HG03571 (cell line): Measurements from ENCODE around the gene ARID5A.

ENCODE experiments used
- ATAC-seq: cut with Tn5 transposase; IDR thresholded peaks from one replicate; pipeline ENCODE4 v1.9.1; 2021; ENCODE audit not compliant: unreplicated experiment

ARID5A gene

DNA sequence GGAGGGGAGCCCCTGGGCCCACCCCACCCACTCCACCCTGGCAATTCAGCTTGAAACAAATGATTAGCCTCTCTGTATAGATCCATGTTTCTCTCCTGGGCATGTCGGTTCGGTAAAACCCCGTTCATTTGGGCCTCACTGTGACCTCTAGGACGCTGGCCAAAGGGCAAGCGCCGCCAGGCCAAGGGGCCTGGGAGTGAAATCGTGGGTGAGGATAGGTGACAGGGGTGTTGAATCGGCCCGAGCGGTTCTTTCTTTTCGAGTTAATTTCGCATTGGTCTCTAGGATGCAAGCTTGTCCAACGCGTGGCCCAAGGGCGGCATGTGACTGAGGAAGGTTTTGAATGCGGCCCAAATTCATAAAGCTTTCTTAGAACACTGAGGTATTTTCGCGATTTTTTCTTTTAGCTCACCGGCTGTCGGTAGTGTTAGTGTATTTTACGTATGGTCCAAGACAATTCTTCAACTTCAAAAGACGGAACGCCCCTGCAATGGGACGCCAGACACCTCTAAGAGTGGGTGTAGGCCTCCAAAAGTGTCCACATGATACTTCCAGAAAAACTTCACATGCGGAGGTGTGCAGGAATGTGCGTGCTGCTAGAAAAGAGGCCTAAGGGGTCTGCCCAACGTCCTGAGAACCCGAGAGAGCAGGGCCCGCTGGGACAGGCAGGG is 9.8 kb upstream of the ARID5A start:
- ATAC-seq, result no peak

DNA sequence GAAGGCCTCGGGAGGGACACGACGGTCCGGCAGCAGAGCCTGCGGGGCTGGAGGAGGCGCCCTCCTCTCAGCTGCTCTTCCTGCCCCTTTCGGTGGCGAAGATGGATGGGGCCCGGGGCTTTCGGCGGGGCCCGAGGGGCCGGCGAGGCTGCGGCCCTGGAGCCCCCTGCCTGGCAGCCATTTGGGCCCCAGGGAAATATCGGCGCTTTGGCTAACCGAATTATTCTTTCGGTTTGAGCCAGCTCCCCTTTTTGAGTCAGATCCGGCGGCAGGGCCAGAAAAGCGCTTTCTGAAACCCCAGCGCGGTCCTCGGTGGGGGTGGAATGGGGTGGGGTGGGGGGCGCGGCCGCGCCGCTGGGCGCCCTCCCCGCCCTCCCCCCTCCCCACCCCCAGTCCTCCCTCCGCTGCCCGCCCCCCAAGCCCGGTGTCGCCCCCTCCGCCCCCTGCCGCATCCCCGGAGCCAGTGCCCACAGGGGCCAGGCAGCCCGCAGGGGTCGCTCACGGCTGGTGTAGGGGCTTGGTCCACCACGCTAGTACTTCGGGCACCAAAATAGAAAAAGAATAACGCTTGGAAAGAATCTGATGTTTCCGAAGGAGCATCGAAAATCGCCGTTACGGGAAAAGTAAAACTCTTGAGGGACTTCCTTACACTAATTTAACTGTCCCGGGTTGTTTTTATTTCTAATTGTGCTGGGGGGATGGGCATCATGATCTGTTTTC is 9.1 kb upstream of the ARID5A start:
- ATAC-seq, result peak; percentile 32

DNA sequence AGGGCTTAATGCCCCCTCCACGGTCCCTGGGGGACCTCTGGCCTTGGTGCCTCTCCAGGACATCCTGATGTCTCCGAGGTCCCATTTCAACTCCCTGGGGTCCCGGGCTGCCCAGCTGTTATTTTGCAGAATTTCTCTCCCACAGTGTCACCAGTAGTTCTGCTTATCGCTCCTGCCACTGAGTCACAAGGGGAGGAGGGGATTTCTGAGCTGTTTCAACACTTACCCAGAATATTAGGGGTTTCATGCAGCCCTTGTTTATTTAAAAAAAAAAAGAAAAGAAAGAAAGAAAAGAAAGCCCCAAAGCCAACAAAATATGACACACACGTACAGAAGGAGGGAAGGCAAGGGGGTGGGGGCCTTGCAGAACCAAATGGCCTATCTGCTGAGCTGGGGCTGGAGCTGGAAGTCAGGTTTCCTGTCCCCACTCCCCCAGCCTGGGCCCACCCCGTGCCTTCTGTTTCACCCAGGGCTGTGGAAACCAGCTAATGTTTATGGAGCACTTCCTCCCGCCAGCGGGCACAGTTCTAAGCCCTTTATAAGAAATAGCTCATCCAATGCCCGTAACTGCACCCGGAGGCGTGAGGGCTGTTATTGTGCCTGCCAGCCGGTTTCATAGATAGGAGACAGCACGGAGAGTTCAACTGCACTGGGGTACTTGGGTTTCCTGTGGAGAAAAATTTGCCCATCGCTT is 8.4 kb upstream of the ARID5A start:
- no peak for ATAC-seq

DNA sequence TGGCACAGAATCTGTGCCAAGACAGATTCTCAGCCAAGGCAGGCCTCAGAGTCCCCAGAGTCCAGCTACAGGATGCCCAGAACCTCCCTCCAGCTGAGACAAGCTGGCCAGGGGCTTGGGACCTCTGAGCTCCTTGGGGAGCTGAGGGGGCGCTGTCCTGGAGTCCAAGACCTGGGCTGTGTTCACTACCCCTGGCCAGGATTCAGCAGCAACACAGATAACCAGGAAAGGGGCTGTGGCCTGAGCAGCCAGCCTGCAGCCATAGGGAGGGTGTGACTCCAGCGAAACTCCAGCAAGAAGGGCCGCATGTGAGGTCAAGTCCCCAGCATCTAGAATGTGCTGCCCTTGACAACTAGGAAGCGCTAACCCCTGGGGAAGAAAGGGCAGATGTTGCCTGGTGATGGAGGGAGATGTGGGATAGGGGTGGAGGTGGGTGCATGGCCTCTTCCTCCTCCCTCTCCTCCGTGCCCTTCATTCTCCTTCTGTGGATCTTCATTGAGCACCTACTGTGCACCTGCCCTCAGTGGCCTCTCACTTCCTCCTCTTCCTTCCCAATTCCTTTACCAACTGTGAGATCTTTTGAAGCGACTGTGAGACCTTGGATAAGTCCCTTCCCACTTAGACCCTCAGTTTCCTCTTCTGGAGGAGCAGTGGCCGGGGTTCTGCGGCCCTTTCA is 7.7 kb upstream of the ARID5A start:
- ATAC-seq, result no peak

DNA sequence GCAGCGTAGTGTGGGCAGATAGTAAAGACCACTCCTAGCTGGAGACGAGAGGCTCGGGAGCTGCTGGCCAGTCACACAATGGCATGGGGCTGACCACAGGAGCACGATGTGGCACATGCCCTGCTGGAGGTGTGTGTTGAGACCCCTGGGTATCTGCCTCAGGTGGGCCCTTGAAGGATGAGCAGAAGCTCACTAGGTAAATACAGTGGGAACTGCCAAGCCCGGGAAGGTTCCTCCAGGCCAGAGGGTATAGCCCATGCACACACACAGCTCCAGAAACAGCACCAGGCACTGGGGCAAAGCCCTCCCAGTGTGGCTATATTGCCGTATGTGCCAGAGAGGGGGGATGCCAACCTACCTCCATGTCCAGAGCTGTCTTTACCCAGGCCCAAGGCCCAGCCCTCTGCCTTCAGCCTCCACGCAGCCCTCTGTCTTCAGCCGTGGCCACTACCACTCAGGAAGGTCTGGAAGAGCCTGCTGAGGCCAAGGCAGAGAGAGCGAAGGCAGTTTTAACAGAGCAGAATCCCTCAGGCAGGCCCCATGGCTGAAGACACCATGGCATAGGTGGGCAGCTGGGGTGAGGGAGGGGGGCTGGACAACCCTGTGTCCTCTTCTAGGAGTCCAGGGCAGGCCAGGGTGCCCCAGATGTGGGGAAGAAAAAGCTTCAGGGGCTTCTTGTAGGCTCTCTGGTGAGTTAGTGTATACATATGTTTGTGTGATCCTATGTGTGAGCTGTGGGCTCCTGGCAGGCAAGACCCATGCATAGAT is 7.0 kb upstream of the ARID5A start:
- no peak for ATAC-seq

DNA sequence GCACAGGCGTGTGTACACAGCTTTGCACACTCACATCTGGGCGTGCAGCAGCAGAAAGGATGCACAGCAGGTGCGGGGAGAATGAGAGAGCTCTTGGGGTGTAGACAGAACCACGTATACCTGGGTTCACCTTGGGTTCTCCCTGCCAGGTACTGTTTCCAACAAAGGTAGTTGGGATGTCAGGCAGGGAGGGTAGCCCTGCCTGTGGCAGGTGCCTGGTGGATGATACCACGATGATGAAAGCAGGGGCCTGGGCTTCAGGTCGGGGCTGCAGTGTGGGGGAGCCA is 6.5 kb upstream of the ARID5A start:
- no peak for ATAC-seq

DNA sequence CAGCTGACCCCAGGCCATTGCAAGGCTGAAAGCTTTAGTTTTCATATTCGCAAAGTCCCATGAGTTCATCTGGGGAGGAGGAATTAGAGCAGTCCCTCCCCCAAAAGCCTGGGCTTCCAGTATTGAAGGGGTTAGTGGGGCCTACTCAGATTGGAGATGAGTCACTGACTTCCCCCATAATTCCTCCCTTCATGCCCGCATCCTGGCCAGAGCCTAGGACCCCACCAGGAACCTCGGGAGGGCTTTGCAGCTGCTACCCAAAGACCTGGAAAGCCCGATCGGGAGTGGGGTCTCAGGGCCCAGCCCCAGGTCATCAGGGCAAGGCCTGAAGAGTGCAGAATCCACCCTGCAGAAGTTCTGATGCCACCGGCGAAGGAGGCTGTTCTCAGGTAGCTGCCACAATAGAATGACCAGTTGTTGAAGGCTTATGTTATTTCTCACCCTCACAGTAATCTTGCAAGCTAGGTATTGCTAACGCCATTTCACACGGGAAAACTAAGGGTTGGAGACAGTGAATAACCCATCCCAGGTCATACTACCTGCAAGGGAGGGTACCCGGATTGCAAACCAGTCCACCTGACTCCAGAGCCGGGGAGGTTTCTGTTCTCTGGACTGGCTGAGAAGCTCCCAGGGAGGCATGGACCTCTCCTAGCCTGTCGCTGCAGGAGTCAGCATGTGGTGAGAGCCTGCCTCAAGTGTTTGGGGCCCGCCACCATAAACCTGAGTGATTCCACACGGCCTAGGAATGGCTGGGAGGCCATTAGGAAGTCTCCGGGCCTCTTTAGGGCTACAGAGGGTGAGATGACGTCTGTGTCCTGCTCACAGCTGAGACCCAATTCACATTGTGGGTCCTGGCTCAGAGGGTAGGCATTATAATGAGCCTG is 5.8 kb upstream of the ARID5A start:
- ATAC-seq, result no peak

DNA sequence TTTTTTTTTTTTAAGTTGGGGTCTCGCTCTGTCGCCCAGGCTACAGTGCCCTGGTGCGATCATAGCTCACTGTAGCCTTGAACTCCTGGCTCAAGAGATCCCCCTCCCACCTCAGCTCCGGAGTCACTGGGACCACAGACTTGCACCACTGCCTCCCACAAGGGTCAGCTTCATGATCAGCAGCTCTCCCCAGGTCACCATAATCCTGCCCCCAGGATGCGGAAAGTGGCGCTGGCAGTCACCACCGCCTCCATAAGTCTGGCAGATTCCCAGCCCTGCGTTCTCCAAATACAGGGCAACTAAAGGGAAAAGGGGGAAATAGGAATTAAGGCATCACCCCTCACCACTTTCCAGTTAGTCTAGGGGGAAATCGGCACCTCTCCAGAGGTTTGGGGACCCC is 5.2 kb upstream of the ARID5A start:
- no peak for ATAC-seq

DNA sequence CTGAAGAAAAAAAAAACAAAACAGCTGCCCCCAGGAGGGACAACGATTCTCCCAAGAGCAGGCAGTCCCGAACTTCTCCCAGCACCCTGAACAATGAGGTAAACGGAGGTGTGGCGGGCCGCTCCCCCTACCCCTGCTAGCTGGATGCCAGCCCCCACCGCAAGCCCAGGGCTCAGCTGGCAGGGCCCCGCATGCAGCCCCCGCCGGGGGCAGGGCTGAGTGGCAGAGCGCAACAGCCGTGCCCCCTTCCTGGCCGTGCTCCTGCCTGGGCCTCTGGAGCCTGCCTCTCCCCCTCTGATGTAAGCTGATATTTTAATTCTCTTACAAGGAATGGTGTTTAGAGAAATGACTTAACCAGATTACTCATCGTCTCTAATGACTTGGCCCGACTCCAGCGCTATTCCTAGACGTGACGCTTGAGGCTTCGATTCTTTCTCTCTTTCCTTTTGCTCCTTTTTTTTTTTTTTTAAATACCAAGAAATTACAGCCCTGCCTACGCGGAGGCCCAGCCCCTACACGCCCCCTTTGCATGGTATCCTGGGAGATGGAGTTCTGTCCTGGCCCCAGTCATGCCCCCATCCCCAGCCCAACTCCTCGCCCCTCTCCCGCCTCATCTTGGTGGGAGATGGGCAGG is 4.6 kb upstream of the ARID5A start:
- no peak for ATAC-seq

DNA sequence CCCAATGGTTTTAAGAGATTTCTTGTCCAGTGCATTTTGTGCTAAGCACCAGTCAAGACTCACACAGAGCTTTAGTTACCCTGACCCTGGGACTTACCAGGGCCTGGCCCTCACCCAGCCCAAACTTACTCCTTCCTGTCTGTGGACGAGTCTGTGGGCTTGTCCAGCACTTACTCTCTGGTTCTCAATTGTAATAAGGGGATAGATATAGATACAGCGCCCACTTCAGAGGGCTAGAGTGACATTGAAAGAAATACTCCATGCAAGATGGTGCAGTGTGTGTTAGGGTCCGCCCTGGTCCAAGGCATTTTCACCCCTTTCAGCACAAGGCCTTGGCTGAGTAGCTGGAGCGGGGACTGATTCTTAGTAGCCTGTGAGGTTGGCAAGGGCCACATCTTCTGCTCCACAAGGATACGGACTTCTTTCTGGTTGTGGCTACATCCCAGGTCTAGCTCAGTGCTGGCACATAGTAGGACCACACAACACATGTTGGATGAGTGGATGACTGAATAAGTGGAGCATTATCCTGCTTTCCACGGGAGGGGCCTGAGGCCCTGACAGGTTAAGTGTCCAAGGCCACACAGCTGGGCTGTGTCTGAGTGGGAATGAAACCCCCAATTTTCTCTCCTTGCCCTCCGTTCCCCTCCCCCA is 3.8 kb upstream of the ARID5A start:
- no peak for ATAC-seq

DNA sequence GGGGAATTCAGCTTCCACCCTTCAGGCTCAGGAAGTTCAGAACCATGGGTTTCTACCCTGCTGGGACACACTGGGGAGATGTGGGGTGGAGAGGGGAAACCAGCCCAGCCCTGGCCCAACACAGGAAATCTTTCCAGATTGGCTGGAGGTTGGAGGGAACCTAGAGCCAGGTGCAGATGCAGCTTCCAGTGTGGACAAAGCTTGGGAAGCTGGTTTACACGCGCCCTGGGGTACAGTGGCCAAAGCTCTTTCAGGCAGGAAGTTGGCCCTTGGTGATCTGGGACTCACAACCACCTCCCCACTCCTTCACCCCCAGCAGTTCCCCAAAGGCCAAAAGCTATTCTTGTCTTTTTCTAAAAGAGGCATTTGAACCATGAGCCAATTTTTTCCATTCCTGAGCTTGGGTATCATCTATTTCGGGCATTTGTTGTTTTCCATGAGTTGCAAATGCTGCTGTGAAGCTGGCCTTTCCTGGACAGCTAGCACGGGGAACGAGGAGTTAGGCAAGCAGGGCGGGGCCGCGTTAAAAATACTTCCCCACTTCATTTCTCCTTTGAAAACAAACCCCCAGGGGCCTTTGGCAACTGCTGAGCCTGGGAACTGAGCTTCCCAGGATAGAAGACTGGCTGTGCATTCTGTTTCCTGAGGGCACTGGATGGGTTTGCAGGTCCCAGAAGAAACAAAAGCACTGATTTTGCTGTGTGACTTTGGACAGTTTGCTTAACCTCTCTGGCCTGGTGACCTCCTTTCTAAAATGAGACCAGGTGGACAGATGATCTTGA is 3.1 kb upstream of the ARID5A start:
- no peak for ATAC-seq

DNA sequence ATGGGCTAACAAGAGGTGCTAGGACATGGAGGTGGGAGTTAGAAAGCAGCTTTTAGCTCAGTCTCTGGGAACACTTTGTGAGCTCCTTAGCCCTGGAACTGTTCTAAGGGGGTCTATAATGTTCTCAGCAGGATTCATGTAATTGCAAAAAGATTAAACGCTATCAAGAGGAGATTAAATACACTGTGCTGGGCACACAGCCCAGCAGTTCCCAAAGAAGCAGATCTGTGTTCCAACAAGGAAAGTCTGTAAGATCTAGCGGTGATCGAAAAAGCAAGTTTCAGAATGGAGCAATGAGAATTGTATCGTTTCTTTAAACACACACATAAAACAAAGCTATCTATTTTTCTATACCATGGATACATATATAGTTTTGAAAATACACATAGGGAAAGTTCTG is 2.4 kb upstream of the ARID5A start:
- ATAC-seq, result no peak

DNA sequence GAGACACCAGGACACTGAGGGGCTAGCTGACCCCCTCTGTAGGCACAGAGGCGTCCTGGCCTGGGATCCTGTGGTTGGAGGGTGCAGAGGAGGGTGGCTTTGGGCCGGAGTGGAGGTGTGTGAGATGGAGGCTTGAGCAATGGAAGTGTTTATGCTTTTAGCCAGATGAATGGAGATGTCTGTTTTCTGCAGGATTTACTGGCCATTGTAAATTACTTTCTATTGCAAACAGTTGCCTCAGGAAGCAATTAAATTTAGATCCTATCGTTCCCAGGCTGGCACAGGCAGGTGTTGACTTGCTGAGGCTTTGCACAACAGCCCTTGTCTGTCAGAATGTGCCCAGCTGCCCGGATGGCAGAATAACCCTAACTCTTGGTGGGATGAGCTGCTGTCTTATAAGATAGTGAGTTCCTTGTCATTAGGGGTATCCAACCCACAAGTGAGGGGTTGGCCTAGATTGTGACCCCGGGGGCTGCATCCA is 1.8 kb upstream of the ARID5A start:
- no peak for ATAC-seq

DNA sequence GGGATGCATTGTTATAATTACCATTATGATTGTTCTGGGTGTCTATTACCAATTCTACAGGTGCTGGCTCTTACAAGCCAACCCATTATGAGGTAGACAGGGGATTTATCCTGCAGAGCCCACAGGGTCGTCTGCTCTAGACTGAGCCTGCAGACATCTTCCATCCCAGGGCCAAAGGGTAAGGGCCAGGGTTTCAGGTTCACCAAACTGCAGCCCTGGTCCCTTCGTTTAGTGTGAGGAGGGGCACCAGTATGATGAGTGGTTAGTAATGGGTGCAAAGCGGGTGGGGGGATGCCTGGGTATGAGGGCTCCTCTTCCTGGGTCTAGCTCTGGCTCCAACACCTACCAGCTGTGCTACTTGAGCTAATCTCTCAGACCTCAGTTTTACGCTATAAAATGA is 1.2 kb upstream of the ARID5A start:
- ATAC-seq, result no peak

DNA sequence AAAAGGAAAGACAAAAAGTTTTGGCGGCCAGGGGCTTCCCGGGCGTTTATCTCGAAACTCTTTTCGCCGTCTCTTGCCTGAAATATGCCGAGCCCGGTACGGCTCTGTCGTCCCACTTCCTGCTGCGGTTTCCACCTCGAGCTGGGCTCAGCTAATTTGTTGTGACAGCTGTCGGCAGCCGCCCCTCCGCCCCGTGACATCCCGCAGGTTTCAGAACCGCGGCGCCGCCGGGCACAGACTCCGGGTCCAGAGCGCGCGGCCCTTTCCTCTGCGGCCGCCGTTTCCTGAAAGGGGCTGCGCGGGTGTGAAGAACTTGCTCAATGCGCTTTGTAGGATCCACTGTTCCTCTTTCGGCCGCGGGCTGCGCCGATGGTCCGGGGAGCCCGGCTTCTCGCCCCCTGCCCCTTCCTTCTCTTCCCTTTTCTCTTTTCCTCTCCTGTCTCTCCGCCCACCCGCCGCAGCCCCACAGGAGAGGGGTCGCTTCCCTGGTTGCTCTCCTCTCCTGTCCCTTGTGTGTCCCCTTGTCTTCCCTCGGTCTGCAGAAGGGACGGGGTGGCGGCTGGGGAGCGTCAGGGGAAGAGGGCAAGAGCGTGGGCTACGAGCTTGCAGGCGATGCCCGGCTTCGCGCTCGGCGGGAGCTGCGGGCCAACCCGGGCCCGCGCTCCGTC is 648 bp downstream of the ARID5A start:
- ATAC-seq, result peak; percentile 45

DNA sequence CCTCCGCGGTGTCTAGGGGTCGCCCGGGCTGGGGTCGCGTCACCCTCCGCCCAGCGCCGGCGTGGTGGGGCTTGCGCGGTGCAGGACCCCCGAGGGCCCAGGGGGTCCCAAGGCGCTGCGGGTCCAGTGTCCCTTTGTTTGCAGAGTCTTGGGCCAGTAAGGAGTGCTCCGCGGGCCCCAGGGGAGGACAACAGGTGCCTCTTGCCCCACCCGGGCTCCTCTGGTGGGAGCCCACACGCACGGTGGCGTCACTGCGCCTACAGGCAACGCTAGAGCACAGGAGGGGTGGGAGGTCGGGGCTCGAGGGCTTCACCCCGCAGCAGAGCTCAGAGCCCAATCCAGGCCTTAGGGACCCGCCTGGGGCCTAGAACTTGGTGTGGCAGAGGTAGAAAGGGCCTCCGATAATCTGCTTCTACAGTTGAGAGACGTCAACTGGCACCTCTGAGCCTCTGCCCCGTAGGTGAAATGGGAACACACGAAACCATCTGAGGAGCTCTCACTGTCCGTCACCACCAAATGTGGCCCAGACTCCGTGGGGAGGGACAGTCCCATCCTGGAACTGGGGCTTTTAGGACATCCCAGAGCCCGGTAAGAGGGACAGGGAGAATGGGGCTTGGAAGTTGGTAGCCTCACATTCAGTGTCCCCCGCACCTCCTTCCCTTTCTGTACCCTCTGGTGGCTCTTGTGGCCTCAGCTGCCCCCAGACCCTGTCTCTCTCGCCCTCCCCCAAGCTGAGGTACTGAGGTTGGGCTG is 1.4 kb downstream of the ARID5A start:
- ATAC-seq, result no peak
